H7 (cell line): ENCODE data around the gene KRT3. TPM values are rescaled to one million over a fixed set of nuclear protein-coding genes. Genes with fewer than 3 reads are reported as not detected.
"Not testable (repeated sequence)": the region's sequence is repeated elsewhere in the genome, so short reads cannot be mapped to it uniquely, and the experiment has no call there.

Experiments
- DNase-seq: peaks from one replicate; pipeline ENCODE4 v3.0.0; 2012
- H3K27me3 ChIP-seq: 2 replicates; pipeline ENCODE4 v1.6.0; 2011; ENCODE audit warnings: mild to moderate bottlenecking, low read length; ENCODE audit not compliant: control insufficient read depth, insufficient read depth
- H3K36me3 ChIP-seq: replicated peaks from 2 replicates; pipeline ENCODE4 v1.5.1; 2011; ENCODE audit warnings: low read length; ENCODE audit not compliant: control insufficient read depth, insufficient read depth
- H3K4me3 ChIP-seq: 2 replicates; pipeline ENCODE4 v1.5.1; 2011; ENCODE audit warnings: low read depth, mild to moderate bottlenecking, control low read depth, low read length, moderate library complexity; ENCODE audit not compliant: insufficient read depth
- total RNA-seq: library from RNA; depleted of rRNA; stranded (reverse); fragments of >200 nt; shearing (Covaris generic); gene quantifications from 2 replicates; pipeline ENCODE4 v1.2.3, GENCODE V29; 2014

KRT3 gene
- total RNA-seq, 1 experiment from 2014 or later: not detected

- DNase-seq: no peak
- H3K4me3 ChIP-seq: no peak overlapping the region
- H3K27me3 ChIP-seq: no peaks in the 10 kb centered on the region
- H3K36me3 ChIP-seq: no peaks in the 10 kb centered on the region
Measured at GRCh38 chr12:52763991-52764390, 31.9 kb downstream of the KRT3 start.

GRCh38 chr12:52763036-52763659 is 32.8 kb downstream of the KRT3 start:
- Histone ChIP-seq H3K27me3 (no peaks in the 10 kb centered on the region), H3K4me3 (no peak overlapping the region)

GRCh38 chr12:52761802-52762201 is 34.1 kb downstream of the KRT3 start:
- no peak overlapping the region for H3K4me3 ChIP-seq

More at GRCh38 chr12:52763036-52763659, 32.8 kb downstream of the KRT3 start:
- H3K36me3 ChIP-seq: no peaks in the 10 kb centered on the region
- no peak for DNase-seq

GRCh38 chr12:52761218-52761617 is 34.7 kb downstream of the KRT3 start:
- H3K27me3 ChIP-seq, H3K4me3 ChIP-seq, H3K36me3 ChIP-seq, DNase-seq: not testable (repeated sequence)

More at GRCh38 chr12:52761802-52762201, 34.1 kb downstream of the KRT3 start:
- Histone ChIP-seq H3K36me3 (no peaks in the 10 kb centered on the region), H3K27me3 (no peaks in the 10 kb centered on the region)
- DNase-seq: no peak

- Histone ChIP-seq H3K27me3 (peaks cover 1% of the 10 kb centered on the region; the same call in 1 of the 2 replicates), H3K4me3 (no peak overlapping the region), H3K36me3 (no peaks in the 10 kb centered on the region)
- DNase-seq: no peak
Measured at GRCh38 chr12:52760623-52761022, 35.3 kb downstream of the KRT3 start.

GRCh38 chr12:52759695-52760094 is 36.2 kb downstream of the KRT3 start:
- no peak for DNase-seq

GRCh38 chr12:52759218-52759617 is 36.7 kb downstream of the KRT3 start:
- no peaks in the 10 kb centered on the region for H3K36me3 ChIP-seq
- H3K27me3 ChIP-seq: peaks cover 1% of the 10 kb centered on the region; the same call in 1 of the 2 replicates
- no peak for DNase-seq
- H3K4me3 ChIP-seq: no peak overlapping the region

More at GRCh38 chr12:52759695-52760094, 36.2 kb downstream of the KRT3 start:
- Histone ChIP-seq H3K36me3 (no peaks in the 10 kb centered on the region), H3K27me3 (peaks cover 1% of the 10 kb centered on the region; the same call in 1 of the 2 replicates), H3K4me3 (no peak overlapping the region)

- no peak overlapping the region for H3K4me3 ChIP-seq
- peaks cover 1% of the 10 kb centered on the region; the same call in 1 of the 2 replicates for H3K27me3 ChIP-seq
- H3K36me3 ChIP-seq: no peaks in the 10 kb centered on the region
- no peak for DNase-seq
Measured at GRCh38 chr12:52757449-52758176, 38.3 kb downstream of the KRT3 start.

- DNase-seq: no peak
- Histone ChIP-seq H3K36me3 (no peaks in the 10 kb centered on the region), H3K4me3 (no peak overlapping the region), H3K27me3 (peaks cover 1% of the 10 kb centered on the region; the same call in 1 of the 2 replicates)
Measured at GRCh38 chr12:52756281-52756960, 39.5 kb downstream of the KRT3 start.

- no peak overlapping the region for H3K4me3 ChIP-seq
- no peaks in the 10 kb centered on the region for H3K36me3 ChIP-seq
- no peak for DNase-seq
- peaks cover 1% of the 10 kb centered on the region; the same call in 1 of the 2 replicates for H3K27me3 ChIP-seq
Measured at GRCh38 chr12:52755533-52755932, 40.4 kb downstream of the KRT3 start.

GRCh38 chr12:52754135-52754534 is 41.8 kb downstream of the KRT3 start:
- no peak for DNase-seq
- Histone ChIP-seq H3K4me3 (no peak overlapping the region), H3K27me3 (peaks cover 3% of the 10 kb centered on the region), H3K36me3 (no peaks in the 10 kb centered on the region)

- Histone ChIP-seq H3K27me3 (peaks cover 3% of the 10 kb centered on the region), H3K36me3 (no peaks in the 10 kb centered on the region), H3K4me3 (no peak overlapping the region)
- no peak for DNase-seq
Measured at GRCh38 chr12:52753283-52753682, 42.6 kb downstream of the KRT3 start.

- DNase-seq: no peak
- no peaks in the 10 kb centered on the region for H3K36me3 ChIP-seq
- peaks cover 3% of the 10 kb centered on the region for H3K27me3 ChIP-seq
- H3K4me3 ChIP-seq: no peak overlapping the region
Measured at GRCh38 chr12:52752516-52752915, 43.4 kb downstream of the KRT3 start.

- DNase-seq: no peak
- peaks cover 3% of the 10 kb centered on the region for H3K27me3 ChIP-seq
- no peaks in the 10 kb centered on the region for H3K36me3 ChIP-seq
- H3K4me3 ChIP-seq: no peak overlapping the region
Measured at GRCh38 chr12:52751795-52752194, 44.1 kb downstream of the KRT3 start.

GRCh38 chr12:52750532-52750931 is 45.4 kb downstream of the KRT3 start:
- H3K4me3 ChIP-seq, H3K27me3 ChIP-seq, DNase-seq, H3K36me3 ChIP-seq: not testable (repeated sequence)
